ENCODE results near the gene COX18.

COX18 gene

GRCh38 chr4:73086095-73086868 is 16.8 kb upstream of the COX18 start:
- Histone ChIP-seq H3K4me3 (ENCODE audit: insufficient read depth, low read depth, low read length, poor library complexity, severe bottlenecking) (peak overlapping the region; percentile 46), H3K4me1 (ENCODE audit: control insufficient read depth, insufficient read depth, low read length, poor library complexity, severe bottlenecking) (no peaks in the 10 kb centered on the region), H3K36me3 (ENCODE audit: control insufficient read depth, insufficient read depth, low read length) (peaks cover 24% of the 10 kb centered on the region), H3K27ac (ENCODE audit: insufficient read depth, low read length, poor library complexity, severe bottlenecking) (peak overlapping the region; percentile 55), H3K9me3 (ENCODE audit: control insufficient read depth, low read length) (no peaks in the 10 kb centered on the region), H3K27me3 (replicated peaks; ENCODE audit: control insufficient read depth, insufficient read depth, low read length, poor library complexity, severe bottlenecking) (no peaks in the 10 kb centered on the region)
- no peak for DNase-seq

- Histone ChIP-seq H3K4me1 (ENCODE audit: control insufficient read depth, insufficient read depth, low read length, poor library complexity, severe bottlenecking) (no peaks in the 10 kb centered on the region), H3K4me3 (ENCODE audit: insufficient read depth, low read depth, low read length, poor library complexity, severe bottlenecking) (no peak overlapping the region), H3K9me3 (ENCODE audit: control insufficient read depth, low read length) (no peaks in the 10 kb centered on the region), H3K27ac (ENCODE audit: insufficient read depth, low read length, poor library complexity, severe bottlenecking) (no peak overlapping the region), H3K27me3 (replicated peaks; ENCODE audit: control insufficient read depth, insufficient read depth, low read length, poor library complexity, severe bottlenecking) (no peaks in the 10 kb centered on the region), H3K36me3 (ENCODE audit: control insufficient read depth, insufficient read depth, low read length) (peaks cover 39% of the 10 kb centered on the region)
- no peak for DNase-seq
These were observed 11.3 kb upstream of the COX18 start for GRCh38 chr4:73080789-73081188.

- H3K9me3 ChIP-seq (ENCODE audit: control insufficient read depth, low read length), result no peaks in the 10 kb centered on the region
- no peaks in the 10 kb centered on the region for H3K4me1 ChIP-seq (ENCODE audit: control insufficient read depth, insufficient read depth, low read length, poor library complexity, severe bottlenecking)
- H3K27ac ChIP-seq (ENCODE audit: insufficient read depth, low read length, poor library complexity, severe bottlenecking), result no peak overlapping the region
- H3K4me3 ChIP-seq (ENCODE audit: insufficient read depth, low read depth, low read length, poor library complexity, severe bottlenecking), result no peak overlapping the region
- H3K27me3 ChIP-seq (replicated peaks; ENCODE audit: control insufficient read depth, insufficient read depth, low read length, poor library complexity, severe bottlenecking), result no peaks in the 10 kb centered on the region
- no peak for DNase-seq
- peaks cover 27% of the 10 kb centered on the region for H3K36me3 ChIP-seq (ENCODE audit: control insufficient read depth, insufficient read depth, low read length)
These were observed 6.3 kb upstream of the COX18 start for GRCh38 chr4:73075832-73076231.

GRCh38 chr4:73070074-73070390 is 516 bp upstream of the COX18 start:
- Histone ChIP-seq H3K4me3 (ENCODE audit: insufficient read depth, low read depth, low read length, poor library complexity, severe bottlenecking) (peak overlapping the region; percentile 62), H3K36me3 (ENCODE audit: control insufficient read depth, insufficient read depth, low read length) (peaks cover under 1% of the 10 kb centered on the region), H3K27me3 (replicated peaks; ENCODE audit: control insufficient read depth, insufficient read depth, low read length, poor library complexity, severe bottlenecking) (no peaks in the 10 kb centered on the region), H3K4me1 (ENCODE audit: control insufficient read depth, insufficient read depth, low read length, poor library complexity, severe bottlenecking) (peaks cover 16% of the 10 kb centered on the region), H3K9me3 (ENCODE audit: control insufficient read depth, low read length) (no peaks in the 10 kb centered on the region), H3K27ac (ENCODE audit: insufficient read depth, low read length, poor library complexity, severe bottlenecking) (peak overlapping the region; percentile 97)
- no peak for DNase-seq

GRCh38 chr4:73068491-73069337 is 802 bp downstream of the COX18 start:
- Histone ChIP-seq H3K9me3 (ENCODE audit: control insufficient read depth, low read length) (no peaks in the 10 kb centered on the region), H3K36me3 (ENCODE audit: control insufficient read depth, insufficient read depth, low read length) (no peaks in the 10 kb centered on the region), H3K4me3 (ENCODE audit: insufficient read depth, low read depth, low read length, poor library complexity, severe bottlenecking) (peak overlapping the region; percentile 62), H3K27ac (ENCODE audit: insufficient read depth, low read length, poor library complexity, severe bottlenecking) (peak overlapping the region; percentile 97), H3K27me3 (replicated peaks; ENCODE audit: control insufficient read depth, insufficient read depth, low read length, poor library complexity, severe bottlenecking) (no peaks in the 10 kb centered on the region), H3K4me1 (ENCODE audit: control insufficient read depth, insufficient read depth, low read length, poor library complexity, severe bottlenecking) (peaks cover 16% of the 10 kb centered on the region)
- no peak for DNase-seq

- Histone ChIP-seq H3K4me3 (ENCODE audit: insufficient read depth, low read depth, low read length, poor library complexity, severe bottlenecking) (peak overlapping the region; percentile 62), H3K4me1 (ENCODE audit: control insufficient read depth, insufficient read depth, low read length, poor library complexity, severe bottlenecking) (peaks cover 16% of the 10 kb centered on the region), H3K36me3 (ENCODE audit: control insufficient read depth, insufficient read depth, low read length) (no peaks in the 10 kb centered on the region), H3K27me3 (replicated peaks; ENCODE audit: control insufficient read depth, insufficient read depth, low read length, poor library complexity, severe bottlenecking) (no peaks in the 10 kb centered on the region), H3K27ac (ENCODE audit: insufficient read depth, low read length, poor library complexity, severe bottlenecking) (peak overlapping the region; percentile 97), H3K9me3 (ENCODE audit: control insufficient read depth, low read length) (no peaks in the 10 kb centered on the region)
- no peak for DNase-seq
These were observed 1.5 kb downstream of the COX18 start for GRCh38 chr4:73067971-73068394.

- no peaks in the 10 kb centered on the region for H3K36me3 ChIP-seq (ENCODE audit: control insufficient read depth, insufficient read depth, low read length)
- H3K27ac ChIP-seq (ENCODE audit: insufficient read depth, low read length, poor library complexity, severe bottlenecking), result peak overlapping the region; percentile 64
- H3K9me3 ChIP-seq (ENCODE audit: control insufficient read depth, low read length), result no peaks in the 10 kb centered on the region
- peaks cover 16% of the 10 kb centered on the region for H3K4me1 ChIP-seq (ENCODE audit: control insufficient read depth, insufficient read depth, low read length, poor library complexity, severe bottlenecking)
- no peaks in the 10 kb centered on the region for H3K27me3 ChIP-seq (replicated peaks; ENCODE audit: control insufficient read depth, insufficient read depth, low read length, poor library complexity, severe bottlenecking)
- H3K4me3 ChIP-seq (ENCODE audit: insufficient read depth, low read depth, low read length, poor library complexity, severe bottlenecking), result no peak overlapping the region
- DNase-seq, result peak in 2 of 3 donors; percentile 17 to 27
These were observed 2.6 kb downstream of the COX18 start for GRCh38 chr4:73066928-73067327.

- Histone ChIP-seq H3K27ac (ENCODE audit: insufficient read depth, low read length, poor library complexity, severe bottlenecking) (peak overlapping the region; percentile 64), H3K4me1 (ENCODE audit: control insufficient read depth, insufficient read depth, low read length, poor library complexity, severe bottlenecking) (peaks cover 16% of the 10 kb centered on the region), H3K9me3 (ENCODE audit: control insufficient read depth, low read length) (no peaks in the 10 kb centered on the region), H3K36me3 (ENCODE audit: control insufficient read depth, insufficient read depth, low read length) (no peaks in the 10 kb centered on the region), H3K4me3 (ENCODE audit: insufficient read depth, low read depth, low read length, poor library complexity, severe bottlenecking) (no peak overlapping the region), H3K27me3 (replicated peaks; ENCODE audit: control insufficient read depth, insufficient read depth, low read length, poor library complexity, severe bottlenecking) (no peaks in the 10 kb centered on the region)
- DNase-seq, result no peak
These were observed 3.1 kb downstream of the COX18 start for GRCh38 chr4:73066445-73066844.

- Histone ChIP-seq H3K4me3 (ENCODE audit: insufficient read depth, low read depth, low read length, poor library complexity, severe bottlenecking) (no peak overlapping the region), H3K27ac (ENCODE audit: insufficient read depth, low read length, poor library complexity, severe bottlenecking) (no peak overlapping the region), H3K36me3 (ENCODE audit: control insufficient read depth, insufficient read depth, low read length) (peaks cover 17% of the 10 kb centered on the region), H3K27me3 (replicated peaks; ENCODE audit: control insufficient read depth, insufficient read depth, low read length, poor library complexity, severe bottlenecking) (no peaks in the 10 kb centered on the region), H3K9me3 (ENCODE audit: control insufficient read depth, low read length) (no peaks in the 10 kb centered on the region), H3K4me1 (ENCODE audit: control insufficient read depth, insufficient read depth, low read length, poor library complexity, severe bottlenecking) (peaks cover 9% of the 10 kb centered on the region)
- DNase-seq, result no peak
These were observed 5.0 kb downstream of the COX18 start for GRCh38 chr4:73064536-73064935.

GRCh38 chr4:73055241-73055897 is 14.1 kb downstream of the COX18 start:
- H3K4me1 ChIP-seq (ENCODE audit: control insufficient read depth, insufficient read depth, low read length, poor library complexity, severe bottlenecking), result no peaks in the 10 kb centered on the region
- H3K27ac ChIP-seq (ENCODE audit: insufficient read depth, low read length, poor library complexity, severe bottlenecking), result no peak overlapping the region
- no peak overlapping the region for H3K4me3 ChIP-seq (ENCODE audit: insufficient read depth, low read depth, low read length, poor library complexity, severe bottlenecking)
- no peak for DNase-seq
- no peaks in the 10 kb centered on the region for H3K9me3 ChIP-seq (ENCODE audit: control insufficient read depth, low read length)
- H3K27me3 ChIP-seq (replicated peaks; ENCODE audit: control insufficient read depth, insufficient read depth, low read length, poor library complexity, severe bottlenecking), result no peaks in the 10 kb centered on the region
- peaks cover 50% of the 10 kb centered on the region for H3K36me3 ChIP-seq (ENCODE audit: control insufficient read depth, insufficient read depth, low read length)

Data from effector memory CD4-positive, alpha-beta T cell (primary cell).